Pancreas (tissue), 10 donors: ENCODE results near the gene FN3K. TPM values are rescaled to one million over a fixed set of nuclear protein-coding genes. Genes with fewer than 3 reads are reported as not detected.

Source experiments
- ATAC-seq, 4 donors: fragments of 200-7000 bp; cut with Tn5 transposase; one replicate each; pipeline versions ENCODE4 v1.8.0 to v1.9.1; 2020; ENCODE audit warnings: mild to moderate bottlenecking in 4 of 4, moderate library complexity in 4 of 4
- DNase-seq, 6 donors: peaks; one replicate each; pipeline ENCODE4 v3.0.0-alpha.2; 2020
- FAIRE-seq: peaks from 2 replicates; lab custom pipeline; 2012; peaks lifted over from hg19 to GRCh38; lab: Jason Lieb, UNC
- H3K27ac ChIP-seq, 4 donors: fragments of 200-600 bp; sonication (generic); 1 replicate in 3 of 4; 2 replicates in 1 of 4; pipeline versions ENCODE4 v1.5.0 to v1.8.0; 2020
- H3K27me3 ChIP-seq, 4 donors: fragments of 200-600 bp; one replicate each; pipeline ENCODE4 v1.8.0; 2021
- H3K36me3 ChIP-seq, 3 donors: fragments of 200-600 bp; sonication (generic) in 1 of 3; one replicate each; pipeline versions ENCODE4 v1.5.0 to v1.8.0; 2020 to 2021
- H3K4me1 ChIP-seq, 3 donors: fragments of 200-600 bp; one replicate each; pipeline ENCODE4 v1.8.0; 2021
- H3K4me3 ChIP-seq, 4 donors: fragments of 200-600 bp; sonication (generic) in 2 of 4; one replicate each; pipeline versions ENCODE4 v1.5.0 to v1.8.0; 2020 to 2021
- H3K9me3 ChIP-seq, 4 donors: fragments of 200-600 bp; one replicate each; pipeline ENCODE4 v1.8.0; 2021
- CTCF ChIP-seq, 4 donors: fragments of 200-600 bp; sonication (generic) in 3 of 4; IDR thresholded peaks; one replicate each; pipeline versions ENCODE4 v1.5.0 to v1.8.0; 2021; ENCODE audit warnings: antibody characterized with exemption in 4 of 4
- WGBS, 2 donors: extraction: QIAGEN DNeasy Blood & Tissue Kit; methylation state at CpG; one replicate each; pipeline ENCODE4 v1.1.7; 2013; 5-methylcytosine and 5-hydroxymethylcytosine counted together
- intact Hi-C, 3 donors: fragments of 100-400 bp; cut with DNase I; formaldehyde crosslinking; loops; one replicate each; pipeline versions ENCODE4 v1.11.1 to v1.14.2; 2022
- polyA plus RNA-seq, 2 donors: library from polyadenylated mRNA; stranded (reverse); fragments of 200-250 nt; gene quantifications; one replicate each; pipeline ENCODE4 v1.2.3, GENCODE V29; 2013
- total RNA-seq, 6 donors: library from RNA; stranded (reverse); fragmentation: NEBNext Ultra II Directional in 4 of 6; extraction: Animal tissue kit (Norgen Biotek cat#: 25700) in 4 of 6; gene quantifications; one replicate each; pipeline versions ENCODE4 v1.2.1 to v1.2.4, GENCODE V29; 2021 to 2023
- donor health status: healthy with polysubstance abuse.
- donor health status: DM: no; HTN: no; CAD: no; lungs with moderate emphysema.
- donor health status: DM: no; HTN: no; CAD: no.
- donor health status: control.
- donor health status: control.
- donor health status: Bipolar disorder and iron deficiency.
- donor health status: DM: yes; HTN: yes; CAD: no.
- donor health status: DM: no; HTN: no; CAD: no.
- donor health status: DM: no; HTN: no; CAD: no.
- donor health status: DM: yes; HTN: yes; CAD: no.

Gene FN3K
- total and polyA plus RNA-seq, 8 donors = 13.2 to 24.3 (median 19.0) TPM

- FAIRE-seq (no peak), ATAC-seq (no peak), DNase-seq (peak in 3 of 6 donors; percentile 28 to 78 (median 50))
- Histone ChIP-seq H3K4me1 (peaks cover 0 to 5% (median 4%) of the 10 kb centered on the region in 3 donors), H3K36me3 (no peaks in the 10 kb centered on the region), H3K27ac (no peak overlapping the region), H3K27me3 (no peaks in the 10 kb centered on the region), H3K4me3 (no peak overlapping the region), H3K9me3 (no peaks in the 10 kb centered on the region)
- WGBS, 2 donors = 78 to 79% methylated on average over 30 to 40 of the region's 40 CpGs
- no peak for TF ChIP-seq CTCF (IDR thresholded peaks at IDR 0.05)
- intact Hi-C loops = no loop called here
These were observed 15.0 kb downstream of the FN3K start for GRCh38 chr17:82750241-82750908.

GRCh38 chr17:82751171-82751570 is 15.8 kb downstream of the FN3K start:
- TF ChIP-seq CTCF (IDR thresholded peaks at IDR 0.05) = no peak
- Histone ChIP-seq H3K27ac (peak overlapping the region in 1 of 4 donors; percentile 33), H3K27me3 (no peaks in the 10 kb centered on the region), H3K9me3 (no peaks in the 10 kb centered on the region), H3K4me1 (peaks cover 0 to 5% (median 4%) of the 10 kb centered on the region in 3 donors), H3K36me3 (no peaks in the 10 kb centered on the region), H3K4me3 (peak overlapping the region; percentile 47 to 90 (median 72))
- 1 to 2% methylated on average over 45 to 56 of the region's 56 CpGs for WGBS, 2 donors
- intact Hi-C loops = no loop called here
- FAIRE-seq (no peak), ATAC-seq (no peak), DNase-seq (peak in 3 of 6 donors; percentile 28 to 83 (median 65))

GRCh38 chr17:82751571-82752370 is 16.4 kb downstream of the FN3K start, which contains the start of gene TBCD:
Gene TBCD, plus strand, starts transcription at chr17:82752065. Its CDS starts 129 bp downstream, at chr17:82752194.
- no peaks in the 10 kb centered on the region for H3K27me3 ChIP-seq
- ATAC-seq (peak; percentile 87 to 94 (median 90)), FAIRE-seq (no peak), DNase-seq (peak; percentile 84 to 96 (median 90))
- WGBS, 2 donors = 0% methylated on average over 62 to 95 of the region's 114 CpGs
- H3K9me3 ChIP-seq = no peaks in the 10 kb centered on the region
- no peak for TF ChIP-seq CTCF (IDR thresholded peaks at IDR 0.05)
- peaks cover 0 to 5% (median 4%) of the 10 kb centered on the region in 3 donors for H3K4me1 ChIP-seq
- H3K27ac ChIP-seq = peak within 1 kb of the TSS; percentile 12 to 71 (median 56)
- H3K4me3 ChIP-seq = peak within 1 kb of the TSS; percentile 85 to 98 (median 88)
- intact Hi-C loops = no loop called here
- no peaks in the 10 kb centered on the region for H3K36me3 ChIP-seq

- DNase-seq (peak in 2 of 6 donors; percentile 57 to 72), ATAC-seq (peak in 2 of 4 donors; percentile 0 to 14), FAIRE-seq (no peak)
- peak overlapping the region in 1 of 4 donors; percentile 49 for H3K27ac ChIP-seq
- 1 to 2% methylated on average over 55 to 72 of the region's 72 CpGs for WGBS, 2 donors
- TF ChIP-seq CTCF (IDR thresholded peaks at IDR 0.05) = no peak
- no peaks in the 10 kb centered on the region for H3K9me3 ChIP-seq
- intact Hi-C loops = no loop called here
- peak overlapping the region; percentile 85 to 98 (median 88) for H3K4me3 ChIP-seq
- no peaks in the 10 kb centered on the region for H3K36me3 ChIP-seq
- H3K27me3 ChIP-seq = no peaks in the 10 kb centered on the region
- H3K4me1 ChIP-seq = peaks cover 0 to 5% (median 4%) of the 10 kb centered on the region in 3 donors
These were observed 17.2 kb downstream of the FN3K start for GRCh38 chr17:82752371-82753200.
